Right lobe of liver (tissue), 6 donors: ENCODE results near the gene MPDZ. TPM values are rescaled to one million over a fixed set of nuclear protein-coding genes. Genes with fewer than 3 reads are reported as not detected.

ENCODE experiments used
- ATAC-seq, 4 donors: fragments of 200-7000 bp; cut with Tn5 transposase; one replicate each; pipeline ENCODE4 v1.9.1; 2020; ENCODE audit warnings: mild to moderate bottlenecking in 4 of 4, moderate library complexity in 4 of 4
- DNase-seq, 3 donors: peaks; one replicate each; pipeline ENCODE4 v3.0.0-alpha.2; 2020
- H3K27ac ChIP-seq, 3 donors: fragments of 200-600 bp; one replicate each; pipeline ENCODE4 v1.8.0; 2022
- H3K27me3 ChIP-seq, 2 donors: fragments of 200-600 bp; one replicate each; pipeline ENCODE4 v1.8.0; 2022
- H3K36me3 ChIP-seq, 4 donors: fragments of 200-600 bp; sonication (generic) in 1 of 4; one replicate each; pipeline versions ENCODE4 v1.5.1 to v1.8.0; 2017 to 2022; ENCODE audit warnings: control low read depth in 1 of 4
- H3K4me1 ChIP-seq, 4 donors: fragments of 200-600 bp; sonication (generic) in 1 of 4; one replicate each; pipeline versions ENCODE4 v1.5.1 to v1.8.0; 2017 to 2022; ENCODE audit warnings: control low read depth in 1 of 4
- H3K4me3 ChIP-seq, 3 donors: fragments of 200-600 bp; one replicate each; pipeline ENCODE4 v1.8.0; 2022
- H3K9me3 ChIP-seq, 4 donors: fragments of 200-600 bp; sonication (generic) in 1 of 4; one replicate each; pipeline versions ENCODE4 v1.5.1 to v1.8.0; 2017 to 2022; ENCODE audit warnings: control low read depth in 1 of 4
- POLR2A ChIP-seq: fragments of 450-650 bp; IDR thresholded peaks from one replicate; pipeline ENCODE4 v1.6.1; 2017; ENCODE audit warnings: antibody characterized with exemption, mild to moderate bottlenecking
- WGBS: methylation state at CpG from one replicate; pipeline ENCODE4 v1.1.6; 2018; ENCODE audit warnings: low coverage, low lambda C conversion rate; ENCODE audit not compliant: insufficient coverage; ENCODE audit errors: missing lambda C conversion rate; 5-methylcytosine and 5-hydroxymethylcytosine counted together
- intact Hi-C, 2 donors: fragments of 100-400 bp; cut with DNase I; formaldehyde crosslinking; loops; one replicate each; pipeline versions ENCODE4 v1.11.2 to v1.14.1; 2022
- total RNA-seq, 6 experiments: library from RNA; depleted of rRNA in 2 of 6; stranded (reverse); fragments of >200 nt in 2 of 6; fragmentation: NEBNext Ultra II Directional in 3 of 6; extraction: Animal tissue kit (Norgen Biotek cat#: 25700) in 3 of 6; gene quantifications; one replicate each; pipeline versions ENCODE4 v1.1.0 to v1.2.4, GENCODE V29; 2016 to 2023
- TF ChIP-seq, protein P1 (sequence below), 4 donors: fragments of 200-600 bp in 3 of 4; fragments of 450-650 bp in 1 of 4; IDR thresholded peaks; one replicate each; pipeline versions ENCODE4 v1.5.1 to v1.8.0; 2016 to 2022; ENCODE audit warnings: antibody characterized with exemption in 4 of 4, mild to moderate bottlenecking in 2 of 4
- donor health status: DM: no; HTN: yes; CAD: no.
- donor health status: DM: no; HTN: no; CAD: no.
- donor health status: DM: no; HTN: no; CAD: no.
- donor health status: DM: no; HTN: yes; CAD: no.
- donor health status: DM: no; HTN: yes; CAD: no.

The MPDZ gene
- total RNA-seq, 6 experiments from 2014 or later = 29.3 to 62.8 (median 49.3) TPM

DNA sequence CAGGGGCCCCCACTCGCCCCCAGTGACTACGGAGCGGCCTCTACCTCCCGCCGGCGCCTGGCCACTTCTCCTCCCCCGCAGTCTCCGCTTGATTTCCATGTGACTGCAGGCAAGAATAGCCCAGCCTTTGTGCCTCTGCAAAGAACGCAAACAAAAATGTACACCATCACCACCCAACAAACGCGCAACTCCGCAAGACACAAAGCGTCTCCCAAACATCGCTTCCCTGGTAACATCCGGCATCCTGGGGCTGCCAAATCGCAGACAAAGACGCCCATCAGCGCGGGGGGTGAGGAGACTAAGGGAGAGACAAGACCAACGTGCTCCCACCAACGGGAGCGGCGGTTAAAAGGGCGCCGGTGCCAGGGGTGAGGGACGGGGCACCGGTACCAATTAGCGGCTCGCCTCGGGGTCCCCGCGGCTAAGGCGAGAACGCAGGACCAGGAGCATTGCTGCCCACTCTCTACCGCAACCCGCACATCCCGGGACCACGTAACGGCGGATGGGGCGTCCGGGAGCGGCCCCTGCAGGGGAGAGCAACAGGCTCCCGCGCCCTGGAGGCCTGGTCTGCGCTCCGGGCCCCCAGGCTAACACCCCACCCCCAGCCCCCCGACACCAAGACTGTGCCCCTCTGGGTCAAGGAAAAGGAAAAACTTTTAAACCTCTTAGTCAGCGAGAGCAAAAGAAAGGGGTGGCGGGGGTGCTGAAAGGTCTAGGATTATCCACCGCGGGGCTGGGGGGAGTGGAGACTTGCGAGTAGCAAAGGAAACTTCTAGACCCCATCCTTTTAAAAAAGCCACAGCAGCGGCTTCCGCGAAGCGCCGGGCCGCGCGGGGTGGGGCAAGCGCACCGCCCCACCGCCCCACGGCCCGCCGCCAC lies 885 bp downstream of the MPDZ start:
- H3K4me3 ChIP-seq = peak overlapping the region; percentile 54 to 73 (median 71)
- no peaks in the 10 kb centered on the region for H3K9me3 ChIP-seq
- ATAC-seq (peak; percentile 59 to 71 (median 64)), DNase-seq (peak; percentile 51 to 60 (median 53))
- peak overlapping the region; percentile 66 to 83 (median 81) for H3K27ac ChIP-seq
- no peaks in the 10 kb centered on the region for H3K27me3 ChIP-seq
- no peaks in the 10 kb centered on the region for H3K36me3 ChIP-seq
- TF ChIP-seq POLR2A = no peak
- TF ChIP-seq, protein P1, sequence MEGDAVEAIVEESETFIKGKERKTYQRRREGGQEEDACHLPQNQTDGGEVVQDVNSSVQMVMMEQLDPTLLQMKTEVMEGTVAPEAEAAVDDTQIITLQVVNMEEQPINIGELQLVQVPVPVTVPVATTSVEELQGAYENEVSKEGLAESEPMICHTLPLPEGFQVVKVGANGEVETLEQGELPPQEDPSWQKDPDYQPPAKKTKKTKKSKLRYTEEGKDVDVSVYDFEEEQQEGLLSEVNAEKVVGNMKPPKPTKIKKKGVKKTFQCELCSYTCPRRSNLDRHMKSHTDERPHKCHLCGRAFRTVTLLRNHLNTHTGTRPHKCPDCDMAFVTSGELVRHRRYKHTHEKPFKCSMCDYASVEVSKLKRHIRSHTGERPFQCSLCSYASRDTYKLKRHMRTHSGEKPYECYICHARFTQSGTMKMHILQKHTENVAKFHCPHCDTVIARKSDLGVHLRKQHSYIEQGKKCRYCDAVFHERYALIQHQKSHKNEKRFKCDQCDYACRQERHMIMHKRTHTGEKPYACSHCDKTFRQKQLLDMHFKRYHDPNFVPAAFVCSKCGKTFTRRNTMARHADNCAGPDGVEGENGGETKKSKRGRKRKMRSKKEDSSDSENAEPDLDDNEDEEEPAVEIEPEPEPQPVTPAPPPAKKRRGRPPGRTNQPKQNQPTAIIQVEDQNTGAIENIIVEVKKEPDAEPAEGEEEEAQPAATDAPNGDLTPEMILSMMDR (IDR thresholded peaks at IDR 0.05) = peak in 2 of 4 donors; percentile 11 to 16
- intact Hi-C loops = no loop called here
- H3K4me1 ChIP-seq = peaks cover 0 to 8% (median 0%) of the 10 kb centered on the region in 4 donors
- 6% methylated on average over 28 of the region's 67 CpGs for WGBS

DNA sequence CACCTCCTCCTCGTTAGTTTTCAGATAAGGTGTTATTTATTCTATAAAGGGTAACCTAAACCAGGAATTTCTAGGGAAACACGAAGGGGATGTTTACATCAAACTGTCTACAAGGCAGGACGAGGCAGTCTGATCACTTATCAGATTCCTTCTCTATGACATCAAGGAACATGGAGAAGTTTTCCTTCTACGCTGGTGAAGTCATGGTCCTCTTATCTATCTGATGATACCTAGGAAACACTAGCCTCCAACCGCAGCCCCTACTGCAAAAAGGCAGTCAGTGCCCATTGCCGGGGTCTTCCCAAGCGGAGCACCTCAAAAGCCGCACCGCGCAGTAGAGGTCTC lies 1.5 kb downstream of the MPDZ start:
- H3K27me3 ChIP-seq = no peaks in the 10 kb centered on the region

DNA sequence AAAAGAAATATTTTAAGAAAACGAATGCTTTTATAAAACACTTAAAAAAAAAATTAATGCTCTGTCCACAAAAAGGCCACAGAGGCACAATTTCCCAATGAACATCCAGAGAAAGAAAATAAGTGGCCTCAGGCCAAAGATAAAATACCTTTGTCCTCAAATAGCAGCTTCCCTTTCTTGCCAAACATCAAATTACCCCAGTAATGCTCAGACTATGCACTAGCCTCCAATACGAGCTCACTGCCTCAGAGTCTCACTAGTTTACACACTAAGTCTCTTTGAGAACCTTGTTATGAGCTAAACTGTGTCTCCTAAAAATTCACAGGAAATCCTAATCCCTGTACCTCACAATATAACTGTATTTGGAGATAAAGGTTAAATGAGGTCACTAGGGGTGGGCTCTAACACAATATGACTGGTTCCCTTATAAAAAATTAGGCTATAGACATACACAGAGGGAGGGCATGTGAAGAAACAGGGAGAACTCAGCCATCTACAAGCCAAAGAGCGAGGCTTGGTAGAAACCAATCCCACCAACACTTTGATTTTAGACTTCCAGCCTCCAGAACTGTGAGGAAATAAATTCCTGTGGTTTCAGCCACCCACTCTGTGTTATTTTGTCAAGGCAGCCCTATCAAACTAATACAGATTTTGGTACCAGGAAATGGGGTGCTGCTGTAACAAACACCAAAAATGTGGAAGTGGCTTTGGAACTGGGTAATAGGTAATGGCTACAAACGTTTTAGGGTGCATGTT lies 4.4 kb downstream of the MPDZ start:
- 30% methylated on average over 4 of the region's 4 CpGs for WGBS
- Histone ChIP-seq H3K27ac (peak overlapping the region in 1 of 3 donors; percentile 25), H3K4me3 (no peak overlapping the region), H3K9me3 (no peaks in the 10 kb centered on the region), H3K27me3 (no peaks in the 10 kb centered on the region), H3K4me1 (peaks cover 0 to 8% (median 0%) of the 10 kb centered on the region in 4 donors), H3K36me3 (no peaks in the 10 kb centered on the region)
- intact Hi-C loops = no loop called here
- DNase-seq (no peak), ATAC-seq (peak; percentile 51 to 66 (median 56))
- TF ChIP-seq POLR2A = no peak
- TF ChIP-seq, protein P1 (IDR thresholded peaks at IDR 0.05) = no peak

More for the DNA sequence above, 1.5 kb downstream of the MPDZ start:
- intact Hi-C loops = no loop called here
- DNase-seq = no peak
- Histone ChIP-seq H3K27ac (peak overlapping the region; percentile 66 to 83 (median 81)), H3K36me3 (no peaks in the 10 kb centered on the region), H3K4me3 (peak overlapping the region; percentile 54 to 73 (median 71)), H3K4me1 (peaks cover 0 to 8% (median 0%) of the 10 kb centered on the region in 4 donors), H3K9me3 (no peaks in the 10 kb centered on the region)
- WGBS = 40% methylated on average over 8 of the region's 10 CpGs
- TF ChIP-seq POLR2A = no peak
- TF ChIP-seq, protein P1 (IDR thresholded peaks at IDR 0.05) = no peak
- peak in 1 of 4 donors; percentile 3 for ATAC-seq

DNA sequence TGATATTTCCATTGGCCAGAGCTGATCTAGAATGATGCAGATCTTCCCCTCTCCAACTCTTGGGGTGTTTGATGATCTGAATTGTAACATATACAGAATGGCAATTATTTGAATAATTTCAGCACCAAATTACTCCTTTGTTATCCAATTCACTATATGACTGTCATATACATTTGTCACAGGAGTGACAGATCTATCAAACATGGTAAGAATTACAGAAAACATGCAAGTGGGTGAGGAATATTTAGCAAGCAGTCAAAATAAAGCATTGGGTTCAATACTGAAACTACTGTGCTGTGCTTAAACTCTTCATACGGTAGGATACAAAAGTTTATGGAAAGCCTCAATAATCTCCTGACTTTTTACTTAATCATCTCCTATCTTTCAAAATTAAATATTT lies 8.8 kb downstream of the MPDZ start:
- no peak for DNase-seq
- H3K27ac ChIP-seq = no peak overlapping the region
- intact Hi-C loops = no loop called here
- no peaks in the 10 kb centered on the region for H3K9me3 ChIP-seq
- TF ChIP-seq, protein P1 (IDR thresholded peaks at IDR 0.05) = no peak
- H3K36me3 ChIP-seq = no peaks in the 10 kb centered on the region
- no peak for ATAC-seq
- H3K4me1 ChIP-seq = peaks cover 0 to 8% (median 0%) of the 10 kb centered on the region in 4 donors
- 94% methylated on average over 1 of the region's 1 CpG for WGBS
- H3K4me3 ChIP-seq = no peak overlapping the region
- no peaks in the 10 kb centered on the region for H3K27me3 ChIP-seq
